GM19193 (cell line): ENCODE results near the gene ATG2B.

Experiments used
- POLR2A ChIP-seq: IDR thresholded peaks from 4 replicates; pipeline ENCODE4 v1.6.1; 2011; ENCODE audit not compliant: insufficient read depth, insufficient read length; ENCODE audit errors: extremely low read depth

The ATG2B gene

DNA sequence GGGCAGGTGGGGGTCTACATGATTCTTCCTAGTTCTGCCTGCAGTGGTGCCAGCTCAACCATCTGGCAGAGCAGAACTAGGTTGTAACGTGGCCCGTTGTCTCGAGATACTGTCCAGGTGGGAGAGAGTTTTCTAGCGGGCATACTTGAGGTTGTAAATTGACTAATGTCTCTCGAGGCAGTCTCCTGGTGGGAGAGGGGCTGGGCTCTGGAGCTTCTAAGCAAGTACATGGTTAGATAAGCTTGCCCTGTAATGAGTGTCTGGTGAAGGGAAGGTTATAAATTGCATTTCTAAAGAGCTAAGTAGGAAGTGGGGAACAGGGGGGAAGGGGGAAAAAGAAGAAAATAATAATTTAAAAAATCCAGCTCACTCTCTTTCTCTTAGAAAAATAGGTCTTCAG, 89.0 kb downstream of the ATG2B start:
- TF ChIP-seq POLR2A: no peak

DNA sequence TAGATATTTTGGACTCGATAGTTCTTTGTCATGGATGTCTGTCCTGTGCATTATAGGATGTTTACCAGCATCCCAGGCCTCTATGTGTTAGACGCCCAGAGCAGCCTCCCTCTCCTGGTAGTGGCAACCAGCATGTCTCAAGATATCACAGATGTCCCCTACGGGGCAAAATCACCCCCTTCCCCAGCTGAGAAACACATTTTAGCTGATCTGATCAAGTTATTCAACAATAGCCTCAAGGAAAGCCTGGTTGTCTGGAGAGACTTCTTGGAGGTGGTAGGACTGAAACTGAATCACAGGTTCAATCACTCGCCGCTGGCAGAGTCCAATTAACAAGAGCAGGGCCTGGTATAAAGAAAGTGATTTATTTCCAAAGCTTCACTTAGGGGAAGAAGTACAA, 89.5 kb downstream of the ATG2B start:
- no peak for TF ChIP-seq POLR2A

DNA sequence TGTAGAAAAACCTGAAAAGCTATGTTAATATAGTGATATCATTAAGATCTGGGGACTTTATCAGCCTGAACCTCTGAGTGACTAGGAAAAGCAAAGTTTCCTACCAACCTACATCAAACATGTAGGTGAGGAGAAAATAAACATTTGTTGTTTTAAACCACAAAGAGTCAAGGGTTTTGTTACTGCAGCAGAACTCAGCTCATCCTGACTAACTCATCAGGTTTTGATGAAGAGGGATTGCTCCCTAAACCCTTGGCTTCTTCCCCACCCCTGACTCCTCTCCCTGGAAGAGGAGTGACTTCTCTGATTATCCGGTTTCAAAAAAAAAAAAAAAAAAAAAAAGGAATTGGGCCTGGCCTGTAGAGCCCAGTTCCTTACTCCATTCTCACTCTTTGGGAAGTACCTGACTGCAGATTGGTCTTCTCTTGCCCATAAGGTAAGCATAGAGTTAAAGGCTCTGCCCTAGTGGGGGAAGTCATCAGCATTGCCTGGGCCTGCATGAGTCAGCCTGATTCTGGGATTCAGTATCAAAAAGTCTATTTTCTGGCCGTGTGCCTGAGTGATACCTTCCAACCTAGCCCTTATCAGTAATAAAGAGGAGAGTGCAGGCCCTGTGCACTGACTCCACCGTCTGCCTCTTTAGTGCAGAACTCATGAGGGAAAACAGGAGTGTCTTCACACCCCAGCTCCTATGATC, 90.2 kb downstream of the ATG2B start:
- TF ChIP-seq POLR2A: no peak

GRCh38 chr14:96271421-96271762, 91.7 kb downstream of the ATG2B start:
- TF ChIP-seq POLR2A: no peak

DNA sequence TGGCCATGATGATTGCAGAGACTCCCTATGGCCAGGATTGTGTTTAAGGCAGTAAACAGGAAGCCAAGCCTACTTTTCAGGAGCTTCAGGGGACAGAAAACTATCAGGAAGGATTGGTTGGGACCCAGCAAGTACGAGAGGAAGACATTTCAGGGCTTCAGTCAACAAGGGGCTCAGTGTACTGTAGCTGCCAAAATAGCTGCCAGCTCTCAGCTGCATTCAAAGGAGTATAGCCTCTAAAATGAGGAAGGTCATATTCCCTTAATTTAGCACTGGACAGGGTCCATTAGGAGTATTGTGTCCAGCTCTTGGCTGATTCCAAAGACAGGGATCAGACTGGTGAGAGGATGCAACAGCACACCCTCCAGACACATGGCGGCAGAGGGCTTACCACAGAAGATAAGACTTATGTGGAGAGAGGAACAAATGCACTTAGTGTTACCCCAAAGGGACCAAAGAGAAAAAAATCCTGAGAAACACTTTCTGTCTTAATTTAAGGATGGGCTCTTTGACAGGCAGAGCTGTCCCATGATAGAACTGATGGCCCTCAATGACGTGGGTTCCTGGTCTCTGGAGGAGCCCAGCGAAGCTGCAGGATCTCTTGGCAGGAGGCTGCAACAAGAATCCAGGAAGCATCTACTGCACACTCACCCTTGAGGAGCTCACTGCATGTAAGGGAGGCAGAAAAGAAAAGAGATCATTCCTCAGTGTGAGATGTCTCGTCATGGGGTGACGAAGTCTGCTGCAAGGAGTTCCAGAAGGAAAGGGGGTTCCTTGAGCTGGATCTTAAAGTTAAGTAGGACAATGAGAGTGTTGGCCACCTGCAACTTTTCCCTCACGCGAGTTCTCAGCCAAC, 92.3 kb downstream of the ATG2B start:
- no peak for TF ChIP-seq POLR2A

DNA sequence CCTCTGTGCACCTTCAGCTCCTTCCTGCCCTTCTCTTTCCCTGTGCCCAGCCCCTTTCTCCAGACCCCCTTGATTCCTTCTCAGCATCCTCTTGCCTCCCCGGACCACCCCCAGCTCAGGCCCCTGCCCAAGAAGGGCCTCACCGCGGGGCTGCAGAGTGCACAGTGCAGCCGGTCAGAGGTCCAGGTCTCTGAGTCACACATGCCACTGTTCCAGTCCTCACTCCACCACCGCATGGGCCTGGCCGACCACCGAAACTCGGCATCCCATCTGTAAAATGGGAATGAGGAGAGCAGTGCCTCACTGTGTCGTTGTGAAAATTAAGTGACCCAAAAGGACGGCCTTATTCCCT, 93.8 kb downstream of the ATG2B start:
- TF ChIP-seq POLR2A: no peak

GRCh38 chr14:96268431-96269358, 94.4 kb downstream of the ATG2B start:
- TF ChIP-seq POLR2A: no peak

- no peak for TF ChIP-seq POLR2A
These were observed 95.2 kb downstream of the ATG2B start for GRCh38 chr14:96267916-96268315.

GRCh38 chr14:96267336-96267735, 95.8 kb downstream of the ATG2B start:
- no peak for TF ChIP-seq POLR2A

DNA sequence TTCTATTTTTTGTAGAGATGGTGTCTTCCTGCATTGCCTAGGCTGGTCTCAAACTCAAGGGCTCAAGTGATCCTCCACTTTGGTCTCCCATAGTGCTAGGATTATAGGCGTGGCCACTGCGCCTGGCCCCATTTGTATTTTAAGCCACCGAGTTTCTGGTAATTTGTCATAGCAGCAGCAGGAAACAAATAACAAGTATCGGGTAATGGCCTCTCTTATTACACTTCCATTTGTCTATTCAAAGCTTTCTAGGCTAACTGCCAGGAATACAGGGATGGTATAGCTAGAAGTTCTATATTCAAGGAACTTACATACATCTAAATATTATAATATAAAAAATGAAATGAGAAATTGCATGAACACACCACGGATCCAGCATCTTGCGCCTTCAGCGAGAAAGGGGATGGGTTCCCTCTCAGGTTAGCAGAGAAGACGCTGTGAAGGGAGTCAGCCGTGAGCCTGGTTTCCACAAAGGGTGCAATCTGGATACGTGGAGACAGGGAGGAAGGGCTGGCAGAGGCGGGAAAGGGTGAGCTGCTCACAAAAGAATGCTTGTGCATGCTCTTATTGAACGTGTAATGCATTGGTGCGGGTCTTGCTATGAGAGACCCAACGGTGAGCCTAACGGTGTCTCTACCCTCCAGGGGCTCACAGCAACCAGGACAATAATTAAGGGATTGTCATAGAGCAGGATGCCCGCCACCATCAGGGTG, 97.6 kb downstream of the ATG2B start:
- no peak for TF ChIP-seq POLR2A

- no peak for TF ChIP-seq POLR2A
These were observed 98.3 kb downstream of the ATG2B start for GRCh38 chr14:96264853-96265252.

GRCh38 chr14:96264200-96264553, 99.0 kb downstream of the ATG2B start:
- TF ChIP-seq POLR2A: no peak

DNA sequence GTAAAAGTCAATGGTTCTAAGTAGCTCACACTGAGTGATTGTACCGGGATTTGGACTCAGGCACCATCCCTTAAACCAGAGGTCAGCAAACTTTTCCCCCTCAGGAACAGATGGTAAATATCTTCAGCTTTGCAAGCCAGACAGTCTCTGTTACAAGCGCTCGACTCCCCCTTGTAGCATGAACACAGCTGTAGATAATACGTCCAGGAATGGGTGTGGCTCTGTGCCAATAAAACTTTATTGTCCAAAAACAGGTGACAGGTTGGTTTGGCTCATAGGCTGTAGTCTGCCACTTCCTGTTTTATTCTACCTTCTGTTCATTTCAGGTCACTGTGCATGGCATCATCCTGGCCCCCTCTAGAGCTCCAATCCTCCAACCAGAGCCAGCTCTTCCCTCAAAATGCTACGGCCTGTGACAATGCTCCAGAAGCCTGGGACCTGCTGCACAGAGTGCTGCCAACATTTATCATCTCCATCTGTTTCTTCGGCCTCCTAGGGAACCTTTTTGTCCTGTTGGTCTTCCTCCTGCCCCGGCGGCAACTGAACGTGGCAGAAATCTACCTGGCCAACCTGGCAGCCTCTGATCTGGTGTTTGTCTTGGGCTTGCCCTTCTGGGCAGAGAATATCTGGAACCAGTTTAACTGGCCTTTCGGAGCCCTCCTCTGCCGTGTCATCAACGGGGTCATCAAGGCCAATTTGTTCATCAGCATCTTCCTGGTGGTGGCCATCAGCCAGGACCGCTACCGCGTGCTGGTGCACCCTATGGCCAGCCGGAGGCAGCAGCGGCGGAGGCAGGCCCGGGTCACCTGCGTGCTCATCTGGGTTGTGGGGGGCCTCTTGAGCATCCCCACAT, 99.6 kb downstream of the ATG2B start:
- no peak for TF ChIP-seq POLR2A
